HTR-8/SVneo (cell line): Measurements from ENCODE around the gene RIC3.

ENCODE experiments used
- DNase-seq: peaks from one replicate; pipeline ENCODE4 v3.0.0; 2011; ENCODE audit warnings: low spot score, mixed read lengths; ENCODE audit not compliant: insufficient read length
- FAIRE-seq: peaks from 2 replicates; lab custom pipeline; 2011; peaks lifted over from hg19 to GRCh38; lab: Jason Lieb, UNC

Gene RIC3

GRCh38 chr11:8071616-8072581, 96.9 kb downstream of the RIC3 start:
- no peak for FAIRE-seq
- DNase-seq: no peak

GRCh38 chr11:8070417-8071115, 98.3 kb downstream of the RIC3 start:
- FAIRE-seq: no peak
- DNase-seq: peak; percentile 67

- DNase-seq: no peak
- no peak for FAIRE-seq
These were observed 99.1 kb downstream of the RIC3 start for GRCh38 chr11:8069771-8070170.

- FAIRE-seq (peak; percentile 71), DNase-seq (peak; percentile 72)
These were observed 100.1 kb downstream of the RIC3 start for GRCh38 chr11:8068605-8069221.

GRCh38 chr11:8067929-8068575, 100.8 kb downstream of the RIC3 start:
- FAIRE-seq (no peak), DNase-seq (no peak)

- DNase-seq (no peak), FAIRE-seq (no peak)
These were observed 101.3 kb downstream of the RIC3 start for GRCh38 chr11:8067567-8067928.

- no peak for FAIRE-seq
These were observed 101.8 kb downstream of the RIC3 start for GRCh38 chr11:8066911-8067455.

GRCh38 chr11:8066036-8066910, 102.6 kb downstream of the RIC3 start:
- DNase-seq: no peak

More at GRCh38 chr11:8066911-8067455, 101.8 kb downstream of the RIC3 start:
- no peak for DNase-seq

GRCh38 chr11:8065031-8065430, 103.8 kb downstream of the RIC3 start:
- FAIRE-seq (no peak), DNase-seq (no peak)

More at GRCh38 chr11:8066036-8066910, 102.6 kb downstream of the RIC3 start:
- FAIRE-seq: no peak

- no peak for FAIRE-seq
These were observed 105.5 kb downstream of the RIC3 start for GRCh38 chr11:8063324-8063723.

GRCh38 chr11:8062781-8063257, 106.0 kb downstream of the RIC3 start:
- no peak for FAIRE-seq
- DNase-seq: no peak

More at GRCh38 chr11:8063324-8063723, 105.5 kb downstream of the RIC3 start:
- DNase-seq: no peak

- FAIRE-seq: no peak
These were observed 107.0 kb downstream of the RIC3 start for GRCh38 chr11:8061555-8062428.

GRCh38 chr11:8060801-8061554, 107.8 kb downstream of the RIC3 start:
- DNase-seq (no peak), FAIRE-seq (no peak)

More at GRCh38 chr11:8061555-8062428, 107.0 kb downstream of the RIC3 start:
- DNase-seq: no peak

- DNase-seq: no peak
- no peak for FAIRE-seq
These were observed 108.6 kb downstream of the RIC3 start for GRCh38 chr11:8060146-8060719.

- DNase-seq (no peak), FAIRE-seq (no peak)
These were observed 109.2 kb downstream of the RIC3 start for GRCh38 chr11:8059571-8060011.

- no peak for DNase-seq
- FAIRE-seq: no peak
These were observed 109.8 kb downstream of the RIC3 start for GRCh38 chr11:8059030-8059429.

- no peak for FAIRE-seq
- DNase-seq: no peak
These were observed 110.6 kb downstream of the RIC3 start for GRCh38 chr11:8058216-8058615.
